HT1080 (cell line): ENCODE results near the gene MXD4. TPM values are rescaled to one million over a fixed set of nuclear protein-coding genes. Genes with fewer than 3 reads are reported as not detected.
A peak's percentile ranks its signal among the peaks of the same experiment; 100 is the strongest.

Source experiments
- DNase-seq: peaks from one replicate; pipeline ENCODE4 v3.0.0-alpha.2; 2015; ENCODE audit warnings: low read depth
- total RNA-seq: library from RNA; depleted of rRNA; stranded (reverse); fragments of >200 nt; shearing (Covaris generic); gene quantifications from 2 replicates; pipeline ENCODE4 v1.2.3, GENCODE V29; 2014

Gene MXD4
- total RNA-seq, 1 experiment from 2014 or later, result 17.3 TPM

GRCh38 chr4:2263926-2264321 is 2.0 kb upstream of the MXD4 start:
- no peak for DNase-seq

GRCh38 chr4:2262944-2263250 is 988 bp upstream of the MXD4 start:
- no peak for DNase-seq

DNA sequence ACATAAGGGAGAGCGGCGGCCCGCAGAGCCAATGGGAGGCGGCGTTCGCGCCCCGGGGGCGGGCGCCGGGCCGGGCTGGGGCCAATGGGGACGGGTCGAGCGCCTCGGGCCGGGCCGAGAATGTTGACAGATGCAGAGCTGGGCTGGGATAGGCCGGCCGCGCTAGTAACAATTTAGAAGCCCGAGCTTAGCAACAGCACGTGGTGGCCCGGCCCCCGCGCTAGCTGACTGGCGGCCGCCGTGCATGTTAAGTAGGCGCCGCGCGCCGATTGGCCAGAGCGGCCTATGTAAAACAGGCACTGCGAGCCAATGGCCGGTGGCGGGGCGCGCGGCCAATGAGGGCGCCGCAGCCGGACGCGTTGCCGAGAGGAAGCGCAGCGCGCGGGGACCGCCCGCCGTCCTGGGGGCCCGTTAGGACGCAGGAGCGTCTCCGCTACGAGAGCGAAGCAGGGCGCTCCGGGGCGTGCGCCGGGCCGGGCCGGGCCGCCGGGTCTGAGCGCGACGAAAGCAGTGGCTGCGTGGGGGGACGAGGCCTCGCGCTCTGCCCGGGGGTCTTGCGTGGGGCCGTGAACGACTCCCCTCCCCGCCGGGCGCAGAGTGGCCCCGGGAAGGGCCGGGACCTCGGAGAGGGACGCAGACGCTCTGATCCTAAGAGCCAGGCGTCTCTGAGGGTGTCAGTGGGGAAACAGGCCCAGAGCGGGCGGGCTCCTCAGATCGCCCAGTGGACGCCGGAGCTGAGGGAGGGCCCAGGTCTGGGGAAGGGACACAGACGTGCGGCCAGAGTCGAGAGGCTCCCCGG is 435 bp upstream of the MXD4 start:
- peak; percentile 100 for DNase-seq

DNA sequence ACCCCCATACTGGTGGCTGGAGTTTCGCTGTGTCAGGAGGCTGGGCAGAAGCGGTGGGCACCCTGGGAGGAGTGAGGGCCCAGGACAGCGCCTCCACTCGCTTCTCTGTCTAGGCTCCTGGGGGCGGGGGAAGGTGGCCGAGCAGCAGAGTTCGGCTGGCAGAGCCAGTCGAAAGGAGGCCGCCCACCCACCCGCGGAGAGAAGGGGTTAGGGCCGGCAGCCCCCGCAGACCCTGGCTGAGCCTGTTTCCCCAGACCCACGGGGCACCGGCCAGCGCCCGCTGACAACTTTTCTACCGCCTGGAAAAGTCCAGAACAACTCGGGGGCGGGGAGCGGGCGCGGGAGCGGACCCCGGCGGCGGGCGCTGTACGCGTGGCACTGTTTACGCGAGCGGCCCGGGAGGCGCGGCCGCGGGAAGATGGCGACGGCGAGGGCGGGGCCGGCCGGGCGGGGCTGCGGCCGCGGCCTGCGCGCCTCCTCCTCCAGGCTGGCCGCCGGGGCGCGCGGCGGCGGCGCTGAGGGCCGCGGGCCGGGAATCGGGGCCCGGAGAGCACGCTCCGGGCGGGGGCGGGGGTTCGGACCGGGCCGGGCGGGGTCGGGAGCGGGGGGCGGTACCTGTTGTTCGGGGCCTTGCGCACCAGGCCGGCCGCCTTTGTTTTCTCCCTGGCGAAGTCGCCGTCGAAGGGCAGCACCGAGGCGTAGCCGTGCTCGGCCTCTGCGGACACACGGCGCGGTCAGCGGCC is 628 bp downstream of the MXD4 start:
- no peak for DNase-seq

- no peak for DNase-seq
Observed at GRCh38 chr4:2260344-2261109, 1.4 kb downstream of the MXD4 start.

DNA sequence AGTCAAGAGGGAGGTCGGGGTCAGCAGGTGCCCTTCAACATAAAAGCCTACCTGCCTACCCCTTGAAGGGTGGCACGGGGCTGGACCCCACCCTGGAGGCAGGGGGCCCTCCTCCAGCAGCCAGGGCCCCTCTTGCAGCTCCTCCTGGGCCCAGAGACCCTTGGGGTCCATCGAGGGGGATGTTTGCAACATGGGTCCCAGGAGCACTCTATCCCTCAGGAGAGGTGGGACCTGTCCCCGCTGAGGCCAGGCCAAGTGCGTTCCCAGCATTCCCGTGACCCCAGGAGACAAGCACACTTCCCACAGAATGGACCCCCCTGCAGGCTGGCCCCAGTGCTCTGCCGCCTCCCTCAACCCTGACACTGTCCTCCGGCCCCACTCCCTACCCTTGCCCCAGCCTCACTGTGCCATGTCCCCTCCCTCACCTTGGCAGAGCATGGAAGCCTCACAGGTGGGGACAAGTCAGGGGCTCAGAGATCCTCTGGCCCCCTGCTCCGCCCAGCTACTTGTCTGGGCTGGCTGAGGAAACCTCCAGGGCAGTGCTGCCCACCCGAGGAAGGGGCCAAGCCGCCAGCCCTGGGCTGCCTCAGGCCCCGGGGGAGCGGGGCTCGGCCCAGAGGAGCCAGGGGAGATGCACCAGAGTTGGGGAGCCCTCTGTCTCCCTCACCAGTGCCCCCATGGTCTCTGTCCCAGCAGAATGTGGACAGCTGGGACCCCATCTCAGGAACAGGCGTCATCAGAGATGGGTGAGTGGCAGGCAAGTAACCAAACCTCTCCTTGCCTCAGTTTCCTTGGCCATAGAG is 2.2 kb downstream of the MXD4 start:
- DNase-seq, result no peak

- DNase-seq, result no peak
Observed at GRCh38 chr4:2259036-2259540, 2.8 kb downstream of the MXD4 start.

- no peak for DNase-seq
Observed at GRCh38 chr4:2258091-2259035, 3.5 kb downstream of the MXD4 start.

DNA sequence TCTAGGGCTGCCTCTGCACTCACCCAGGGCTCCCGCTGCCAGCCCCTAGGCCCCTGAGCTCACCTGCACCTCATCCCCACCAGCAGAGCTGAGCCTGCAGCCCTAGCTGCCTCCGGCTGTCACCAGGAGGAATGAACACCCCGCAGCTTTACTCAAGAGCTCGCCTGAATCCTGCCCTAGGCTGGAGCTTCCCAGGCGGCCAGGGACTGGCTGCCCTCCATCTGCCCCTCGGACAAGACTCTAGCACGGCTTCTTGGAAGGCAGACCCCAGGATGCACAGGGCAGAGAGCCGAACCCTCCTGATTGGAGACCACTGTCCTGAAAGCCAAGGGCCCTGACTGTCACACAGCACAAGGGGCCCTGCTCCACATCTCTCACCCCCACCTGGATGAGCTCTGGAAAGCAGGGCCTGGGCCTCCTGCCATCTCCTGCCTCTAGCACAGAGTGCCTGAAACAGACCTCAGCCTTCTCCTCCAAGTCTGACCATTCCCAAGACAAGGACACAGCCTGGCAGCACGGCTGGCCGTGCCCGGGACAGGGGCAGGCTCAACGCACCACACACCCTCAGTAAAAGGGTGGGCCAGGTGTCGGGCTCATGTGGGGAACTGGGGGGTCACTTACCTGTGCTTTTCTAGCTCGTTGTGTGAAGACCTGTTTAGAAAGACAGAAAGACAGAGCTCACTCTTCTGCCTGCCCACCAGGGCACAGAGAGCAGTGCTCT is 4.4 kb downstream of the MXD4 start:
- DNase-seq, result no peak

DNA sequence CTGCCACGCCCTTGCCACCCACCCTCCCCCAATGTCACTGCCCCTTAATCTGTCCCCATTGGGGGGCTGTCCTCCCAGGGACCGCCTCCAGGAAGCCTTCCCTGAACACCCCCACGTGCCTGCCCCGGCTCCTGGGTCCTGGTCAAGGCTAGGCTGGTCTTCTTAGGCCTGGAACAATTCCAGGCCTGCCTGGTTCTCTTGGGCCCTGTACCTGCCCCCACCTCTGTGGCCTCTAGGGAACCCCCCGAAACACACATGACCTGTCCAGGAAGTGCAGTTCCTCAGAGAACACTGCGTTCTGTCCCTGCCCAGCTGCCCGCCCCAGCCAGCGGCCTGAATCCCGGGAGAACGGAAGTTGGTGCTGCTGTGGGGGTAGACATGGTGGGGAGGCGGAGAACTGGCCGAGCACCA is 5.1 kb downstream of the MXD4 start:
- no peak for DNase-seq

DNA sequence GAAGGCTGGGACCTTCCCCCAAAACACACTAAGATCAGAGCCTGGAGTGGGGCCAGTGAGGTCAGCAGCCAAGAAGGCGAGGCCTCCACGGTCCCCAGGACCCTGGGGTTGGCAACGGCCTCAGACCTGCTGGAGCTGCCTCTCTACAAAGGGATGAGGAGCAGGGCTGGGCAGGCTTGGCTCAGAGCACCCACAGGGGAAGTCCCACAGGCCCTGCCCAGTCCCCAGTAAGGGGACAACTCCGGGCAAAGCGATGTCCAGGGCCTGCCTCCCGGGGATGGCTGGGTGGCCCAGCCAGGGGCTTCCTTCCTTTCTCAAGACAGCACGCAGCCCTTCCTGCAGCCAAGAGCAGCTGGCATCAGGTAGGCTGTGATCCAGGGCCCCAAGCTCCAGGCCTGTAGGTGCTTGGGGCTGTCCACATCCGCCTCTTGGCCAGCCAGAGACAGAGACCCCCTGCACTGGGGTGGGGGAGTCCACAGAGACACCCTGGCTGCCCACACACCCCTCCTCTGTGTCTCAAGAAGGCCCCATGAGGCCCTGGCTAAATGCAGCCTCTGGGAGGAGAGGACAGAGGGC is 5.7 kb downstream of the MXD4 start:
- no peak for DNase-seq

- no peak for DNase-seq
Observed at GRCh38 chr4:2255501-2256155, 6.3 kb downstream of the MXD4 start.

- no peak for DNase-seq
Observed at GRCh38 chr4:2254665-2255500, 7.0 kb downstream of the MXD4 start.

DNA sequence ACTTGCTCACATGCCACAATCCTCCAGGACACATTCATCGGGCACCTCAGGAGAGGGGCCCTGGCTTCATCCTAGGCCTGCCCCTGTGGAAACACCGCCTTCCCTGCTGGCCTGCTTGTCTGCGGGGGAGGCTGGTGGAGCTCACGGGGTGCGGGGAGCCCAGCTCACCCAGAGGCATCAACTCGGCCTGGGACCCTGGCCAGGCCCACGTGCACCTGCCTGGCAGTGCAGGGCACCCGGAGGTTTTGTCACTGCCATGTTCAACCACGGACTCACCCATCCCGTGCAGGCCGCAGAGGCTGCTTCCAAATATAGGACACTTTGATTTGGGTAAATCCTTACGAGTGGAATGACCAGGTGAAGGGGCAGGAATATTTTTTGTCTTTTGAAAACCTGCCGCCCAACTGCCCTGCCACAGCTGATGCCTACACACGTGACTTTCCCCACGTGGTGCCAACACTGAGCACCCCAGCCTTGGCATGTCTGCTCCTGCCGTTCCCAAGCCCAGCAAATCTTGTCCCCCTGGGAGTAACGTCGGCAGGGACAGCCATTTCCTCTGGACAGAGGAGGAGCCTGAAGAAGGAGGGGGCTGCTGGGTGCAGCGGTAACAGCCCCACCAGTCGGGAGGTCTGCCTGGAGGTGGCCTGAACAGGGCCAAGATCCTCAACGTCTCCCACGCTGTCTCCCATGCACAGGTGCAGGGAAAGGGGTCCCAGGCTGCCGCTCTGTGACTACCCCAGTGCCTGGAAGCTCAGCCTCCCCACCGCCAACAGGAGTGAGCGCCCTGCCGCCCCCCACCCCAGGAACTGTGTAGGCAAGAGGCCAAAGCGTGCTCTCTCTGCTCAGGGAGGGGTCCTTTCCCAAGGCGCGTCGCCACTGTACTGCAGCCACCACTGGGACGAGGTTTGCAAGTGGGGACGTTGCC is 8.5 kb downstream of the MXD4 start:
- no peak for DNase-seq

DNA sequence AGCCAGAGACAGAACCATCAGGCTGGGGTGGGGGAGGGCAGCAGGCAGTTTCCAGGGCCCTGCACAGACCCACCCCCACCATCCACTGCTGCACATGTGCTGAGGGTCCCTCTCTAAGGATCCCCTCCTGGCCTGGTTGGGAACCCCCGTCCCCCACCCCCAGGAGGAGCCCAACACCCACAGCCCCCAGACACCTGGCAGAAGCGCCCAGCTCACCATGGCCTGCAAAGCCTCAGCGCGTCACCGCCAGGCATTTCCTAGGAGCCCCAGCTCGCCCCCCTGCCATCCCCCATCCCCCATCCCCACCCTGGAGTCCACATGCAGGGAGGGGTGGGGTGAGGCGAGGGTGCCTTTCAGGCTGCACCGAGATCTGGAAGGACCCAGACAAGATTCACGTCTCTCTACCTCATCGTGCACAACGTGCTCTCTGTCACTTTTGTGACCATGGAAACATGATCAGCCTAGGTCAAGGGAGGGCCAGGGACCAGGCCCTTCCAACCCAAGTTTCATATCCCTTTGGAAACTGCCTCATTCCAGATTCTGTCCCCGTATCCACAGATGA is 9.3 kb downstream of the MXD4 start:
- DNase-seq, result no peak
